22Rv1 (cell line): ENCODE data around the gene SH3BP5.

Experiments
- H3K27ac ChIP-seq: fragments of 450-650 bp; 2 replicates; pipeline ENCODE4 v1.5.1; 2017
- ZFX ChIP-seq: fragments of 450-650 bp; IDR thresholded peaks from 2 replicates; pipeline ENCODE4 v1.6.1; 2017; ENCODE audit warnings: antibody characterized with exemption, borderline replicate concordance
- TF ChIP-seq, protein P1 (sequence below): fragments of 450-650 bp; IDR thresholded peaks from 2 replicates; pipeline ENCODE4 v1.5.1; 2017; ENCODE audit warnings: mild to moderate bottlenecking

SH3BP5 gene

DNA sequence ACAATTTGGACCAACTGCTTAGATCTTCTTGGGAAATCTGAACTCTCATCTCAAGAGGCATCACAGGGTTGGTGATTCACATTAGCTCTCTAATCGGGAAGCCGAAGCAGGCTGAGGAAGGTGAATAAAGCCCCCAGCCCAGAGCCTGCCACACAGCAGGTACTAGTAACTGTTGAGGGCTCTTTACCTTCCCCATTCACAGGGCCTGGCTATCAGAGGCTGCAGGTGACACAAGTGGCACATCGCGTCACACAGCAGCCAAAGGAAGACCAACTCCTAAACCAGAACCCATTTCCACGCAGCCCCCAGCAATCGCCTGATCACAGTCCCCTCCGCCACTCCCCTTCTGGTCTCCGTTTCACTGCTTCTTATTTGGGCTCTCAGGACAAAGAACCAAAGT lies 29.2 kb downstream of the SH3BP5 start:
- no peak overlapping the region for H3K27ac ChIP-seq
- no peak for TF ChIP-seq ZFX
- TF ChIP-seq, protein P1, sequence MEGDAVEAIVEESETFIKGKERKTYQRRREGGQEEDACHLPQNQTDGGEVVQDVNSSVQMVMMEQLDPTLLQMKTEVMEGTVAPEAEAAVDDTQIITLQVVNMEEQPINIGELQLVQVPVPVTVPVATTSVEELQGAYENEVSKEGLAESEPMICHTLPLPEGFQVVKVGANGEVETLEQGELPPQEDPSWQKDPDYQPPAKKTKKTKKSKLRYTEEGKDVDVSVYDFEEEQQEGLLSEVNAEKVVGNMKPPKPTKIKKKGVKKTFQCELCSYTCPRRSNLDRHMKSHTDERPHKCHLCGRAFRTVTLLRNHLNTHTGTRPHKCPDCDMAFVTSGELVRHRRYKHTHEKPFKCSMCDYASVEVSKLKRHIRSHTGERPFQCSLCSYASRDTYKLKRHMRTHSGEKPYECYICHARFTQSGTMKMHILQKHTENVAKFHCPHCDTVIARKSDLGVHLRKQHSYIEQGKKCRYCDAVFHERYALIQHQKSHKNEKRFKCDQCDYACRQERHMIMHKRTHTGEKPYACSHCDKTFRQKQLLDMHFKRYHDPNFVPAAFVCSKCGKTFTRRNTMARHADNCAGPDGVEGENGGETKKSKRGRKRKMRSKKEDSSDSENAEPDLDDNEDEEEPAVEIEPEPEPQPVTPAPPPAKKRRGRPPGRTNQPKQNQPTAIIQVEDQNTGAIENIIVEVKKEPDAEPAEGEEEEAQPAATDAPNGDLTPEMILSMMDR = no peak

DNA sequence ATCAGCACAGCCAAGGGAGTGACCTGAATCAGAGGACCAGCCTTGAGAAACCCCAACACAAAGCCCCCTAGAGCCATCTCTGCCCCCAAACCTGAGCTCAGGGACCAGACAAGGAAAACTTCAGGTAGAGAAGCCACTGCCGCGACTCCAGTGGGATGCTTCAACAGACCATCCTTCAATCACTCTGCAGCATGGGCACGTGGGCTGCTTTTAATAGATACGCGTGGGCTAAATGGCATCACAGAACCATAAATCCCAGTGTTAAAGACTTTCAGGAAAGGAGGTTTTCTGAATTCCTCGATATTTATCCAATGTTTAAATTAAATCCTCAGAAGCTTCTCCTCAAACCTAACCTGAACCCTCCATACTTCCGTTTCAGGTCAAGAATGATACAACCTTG lies 30.6 kb downstream of the SH3BP5 start:
- H3K27ac ChIP-seq = no peak overlapping the region
- TF ChIP-seq ZFX = no peak
- TF ChIP-seq, protein P1 = no peak

DNA sequence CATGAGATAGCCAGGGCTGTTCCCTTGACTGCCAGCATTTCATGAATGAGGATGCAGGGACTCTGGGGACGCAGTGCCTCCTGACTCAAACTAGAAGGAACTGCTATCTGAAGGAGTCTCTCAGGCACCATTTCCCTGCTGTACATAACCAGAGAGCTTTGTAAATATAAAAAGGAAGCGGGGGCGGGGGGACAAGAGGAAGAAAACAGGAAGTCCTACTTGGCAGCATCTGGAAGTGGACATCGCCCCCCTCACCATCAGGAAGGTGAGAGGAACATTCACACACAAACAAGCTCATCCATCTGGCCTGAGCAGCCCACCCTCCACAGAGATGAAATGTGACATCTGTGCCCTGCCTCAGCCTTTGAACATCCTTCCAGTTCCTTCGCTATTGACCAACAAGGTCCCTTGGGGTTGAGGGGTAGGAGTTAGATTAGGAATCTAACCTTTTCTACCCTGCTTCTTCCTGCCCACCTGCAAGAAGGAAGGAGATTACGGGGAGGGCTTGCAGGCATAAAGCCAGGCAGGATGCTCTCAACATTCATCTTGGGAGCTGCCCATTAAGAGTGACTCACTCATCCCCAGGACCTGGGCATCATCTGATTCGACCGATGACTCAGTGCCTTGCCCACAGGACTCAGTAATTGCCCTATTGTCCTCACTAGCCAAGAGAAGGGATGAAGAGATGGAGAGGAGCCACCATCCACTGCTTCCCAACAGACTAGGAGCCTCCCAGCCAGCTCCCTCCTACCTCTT lies 31.9 kb downstream of the SH3BP5 start:
- no peak overlapping the region for H3K27ac ChIP-seq
- TF ChIP-seq, protein P1 = no peak

DNA sequence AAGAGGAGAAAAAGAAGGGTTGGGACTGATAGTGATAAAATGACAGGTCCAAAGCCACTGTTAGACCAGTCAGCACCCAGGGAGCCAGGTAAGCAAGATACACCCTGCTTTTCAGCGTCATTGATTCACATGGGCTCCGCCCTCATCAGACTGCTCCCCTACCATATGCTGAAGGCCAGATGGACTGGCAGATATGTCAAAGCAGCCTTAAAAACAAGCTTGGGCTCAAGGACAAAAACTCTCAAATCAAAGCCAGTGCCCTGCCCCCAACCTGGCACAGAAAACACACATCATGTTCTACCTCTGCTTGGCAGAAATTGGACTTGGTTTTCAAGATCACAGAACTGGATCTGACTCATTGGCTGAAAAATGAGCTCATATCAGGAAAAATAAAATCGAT lies 33.4 kb downstream of the SH3BP5 start:
- H3K27ac ChIP-seq = no peak overlapping the region
- no peak for TF ChIP-seq ZFX
- TF ChIP-seq, protein P1 = no peak

DNA sequence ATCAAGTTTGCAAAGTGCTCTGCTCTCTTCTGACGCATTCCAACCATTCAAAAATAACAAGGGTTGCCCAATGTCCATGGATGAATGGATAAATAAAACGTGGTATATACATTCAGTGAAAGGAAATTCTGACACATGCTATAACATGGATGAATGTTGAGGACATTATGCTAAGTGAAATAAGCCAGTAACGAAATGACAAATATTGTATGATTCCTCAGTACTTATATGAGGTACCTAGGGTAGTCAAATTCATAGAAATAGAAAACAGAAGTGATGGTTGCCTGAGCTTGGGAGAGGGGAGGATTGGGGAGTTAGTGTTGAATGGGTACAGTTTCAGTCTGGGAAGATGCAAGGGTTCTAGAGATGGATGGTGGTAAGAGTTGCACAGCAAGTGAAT lies 33.9 kb downstream of the SH3BP5 start:
- no peak overlapping the region for H3K27ac ChIP-seq
- TF ChIP-seq ZFX = no peak
- TF ChIP-seq, protein P1 = no peak

DNA sequence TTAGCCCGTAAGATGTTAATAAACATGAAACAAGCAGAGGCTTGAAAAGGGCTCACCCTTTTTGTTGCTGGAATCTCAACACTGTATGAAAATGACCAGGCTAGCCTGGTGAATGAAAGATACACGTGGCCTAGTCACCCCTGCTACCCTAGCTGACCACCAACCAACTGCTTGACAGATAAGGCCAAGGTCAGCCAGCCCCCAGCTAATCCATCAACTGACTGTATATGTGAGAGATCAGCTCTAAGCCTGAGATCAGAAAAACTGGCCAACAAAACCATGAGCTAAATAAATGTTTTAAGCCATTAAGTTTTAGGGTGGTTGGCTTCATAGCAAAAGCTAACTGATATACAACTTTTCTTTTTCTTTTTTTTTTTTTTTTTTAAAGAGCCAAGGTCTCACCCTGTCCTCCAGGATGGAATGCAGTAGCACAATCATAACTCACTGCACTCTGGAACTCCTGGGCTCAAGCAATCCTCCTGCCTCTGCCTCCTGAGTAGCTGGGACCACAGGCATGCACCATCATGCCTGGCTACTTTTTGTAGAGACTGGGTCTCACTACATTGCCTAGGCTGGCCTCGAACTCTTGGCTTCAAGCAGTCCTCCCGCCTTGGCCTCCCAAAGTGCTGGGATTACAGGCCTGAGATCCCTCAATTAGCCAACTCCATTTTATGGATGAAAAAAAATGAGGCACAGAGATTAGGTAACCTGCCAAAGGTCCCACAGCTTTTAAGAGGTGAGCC lies 34.6 kb downstream of the SH3BP5 start:
- no peak overlapping the region for H3K27ac ChIP-seq
- TF ChIP-seq ZFX = no peak
- TF ChIP-seq, protein P1 = no peak

DNA sequence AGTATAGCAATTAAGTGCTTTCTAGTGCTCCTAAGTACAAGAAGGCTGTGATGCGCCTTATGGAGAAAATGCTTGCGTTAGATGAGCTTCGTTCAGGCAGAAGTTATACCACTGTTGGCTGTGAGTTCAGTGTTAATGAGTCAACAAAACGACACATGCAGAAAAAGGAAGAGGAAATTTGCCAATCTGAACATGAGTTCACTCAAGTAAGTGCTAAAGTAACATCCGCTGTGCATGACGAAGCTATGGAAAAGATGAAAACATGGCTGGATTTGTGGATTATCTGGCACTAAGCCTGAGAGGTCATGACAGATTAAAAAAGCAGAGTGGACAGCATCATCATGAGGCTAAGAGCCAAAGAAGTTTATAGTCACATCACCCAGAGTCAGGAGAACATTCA lies 36.9 kb downstream of the SH3BP5 start:
- no peak for TF ChIP-seq ZFX

More for the DNA sequence above, 36.9 kb downstream of the SH3BP5 start:
- no peak overlapping the region for H3K27ac ChIP-seq
